ENCODE data around the gene HMGN3. TPM values are rescaled to one million over a fixed set of nuclear protein-coding genes. Genes with fewer than 3 reads are reported as not detected.

HMGN3 gene
- total RNA-seq, 1 donor from 2014 or later, result 133 TPM

- H3K9me3 Mint-ChIP-seq, result peaks cover 12% of the 10 kb centered on the region
- H3K36me3 Mint-ChIP-seq (ENCODE audit: low read depth), result no peaks in the 10 kb centered on the region
- H3K4me1 Mint-ChIP-seq, result peaks cover 15% of the 10 kb centered on the region
- no peak overlapping the region for H3K27ac Mint-ChIP-seq (ENCODE audit: unreplicated experiment)
- H3K4me3 Mint-ChIP-seq, result no peak overlapping the region
- no peak for DNase-seq (ENCODE audit: low read depth, low spot score)
- H3K27me3 Mint-ChIP-seq (ENCODE audit: low read depth), result no peaks in the 10 kb centered on the region
- TF ChIP-seq CTCF (conservative IDR thresholded peaks at IDR 0.05), result peak; percentile 28
Measured at GRCh38 chr6:79250559-79250958, 16.1 kb upstream of the HMGN3 start.

- H3K27ac Mint-ChIP-seq (ENCODE audit: unreplicated experiment), result peak overlapping the region; percentile 1
- H3K4me1 Mint-ChIP-seq, result peaks cover 15% of the 10 kb centered on the region
- no peak overlapping the region for H3K4me3 Mint-ChIP-seq
- no peak for DNase-seq (ENCODE audit: low read depth, low spot score)
- TF ChIP-seq CTCF (conservative IDR thresholded peaks at IDR 0.05), result no peak
- no peaks in the 10 kb centered on the region for H3K27me3 Mint-ChIP-seq (ENCODE audit: low read depth)
- peaks cover 12% of the 10 kb centered on the region for H3K9me3 Mint-ChIP-seq
- peaks cover 2% of the 10 kb centered on the region for H3K36me3 Mint-ChIP-seq (ENCODE audit: low read depth)
Measured at GRCh38 chr6:79250107-79250514, 15.6 kb upstream of the HMGN3 start.

GRCh38 chr6:79249136-79249535, 14.7 kb upstream of the HMGN3 start:
- H3K4me1 Mint-ChIP-seq, result peaks cover 15% of the 10 kb centered on the region
- H3K36me3 Mint-ChIP-seq (ENCODE audit: low read depth), result peaks cover 2% of the 10 kb centered on the region
- H3K27me3 Mint-ChIP-seq (ENCODE audit: low read depth), result no peaks in the 10 kb centered on the region
- H3K27ac Mint-ChIP-seq (ENCODE audit: unreplicated experiment), result no peak overlapping the region
- H3K4me3 Mint-ChIP-seq, result no peak overlapping the region
- peaks cover 7% of the 10 kb centered on the region for H3K9me3 Mint-ChIP-seq
- no peak for DNase-seq (ENCODE audit: low read depth, low spot score)
- no peak for TF ChIP-seq CTCF (conservative IDR thresholded peaks at IDR 0.05)

GRCh38 chr6:79246891-79247290, 12.4 kb upstream of the HMGN3 start:
- Mint-ChIP-seq H3K27me3 (ENCODE audit: low read depth) (no peaks in the 10 kb centered on the region), H3K27ac (ENCODE audit: unreplicated experiment) (no peak overlapping the region), H3K4me1 (peaks cover 15% of the 10 kb centered on the region), H3K9me3 (peaks cover 6% of the 10 kb centered on the region), H3K4me3 (no peak overlapping the region), H3K36me3 (ENCODE audit: low read depth) (peaks cover 2% of the 10 kb centered on the region)
- DNase-seq (ENCODE audit: low read depth, low spot score), result no peak
- no peak for TF ChIP-seq CTCF (conservative IDR thresholded peaks at IDR 0.05)

GRCh38 chr6:79241228-79241627, 6.7 kb upstream of the HMGN3 start:
- Mint-ChIP-seq H3K36me3 (ENCODE audit: low read depth) (peaks cover 2% of the 10 kb centered on the region), H3K27me3 (ENCODE audit: low read depth) (no peaks in the 10 kb centered on the region), H3K9me3 (peaks cover 1% of the 10 kb centered on the region), H3K4me1 (no peaks in the 10 kb centered on the region), H3K4me3 (no peak overlapping the region), H3K27ac (ENCODE audit: unreplicated experiment) (no peak overlapping the region)
- no peak for DNase-seq (ENCODE audit: low read depth, low spot score)
- no peak for TF ChIP-seq CTCF (conservative IDR thresholded peaks at IDR 0.05)

- no peaks in the 10 kb centered on the region for H3K27me3 Mint-ChIP-seq (ENCODE audit: low read depth)
- H3K9me3 Mint-ChIP-seq, result peaks cover under 1% of the 10 kb centered on the region
- H3K4me1 Mint-ChIP-seq, result no peaks in the 10 kb centered on the region
- peaks cover 2% of the 10 kb centered on the region for H3K36me3 Mint-ChIP-seq (ENCODE audit: low read depth)
- TF ChIP-seq CTCF (conservative IDR thresholded peaks at IDR 0.05), result no peak
- no peak overlapping the region for H3K27ac Mint-ChIP-seq (ENCODE audit: unreplicated experiment)
- DNase-seq (ENCODE audit: low read depth, low spot score), result no peak
- no peak overlapping the region for H3K4me3 Mint-ChIP-seq
Measured at GRCh38 chr6:79240509-79240908, 6.0 kb upstream of the HMGN3 start.
